GM21528 (cell line): ENCODE results near the gene ZSCAN26.
"Not testable (repeated sequence)": the region's sequence is repeated elsewhere in the genome, so short reads cannot be mapped to it uniquely, and the experiment has no call there.

Source experiments
- ATAC-seq: cut with Tn5 transposase; IDR thresholded peaks from one replicate; pipeline ENCODE4 v1.9.1; 2021; ENCODE audit warnings: mild to moderate bottlenecking, moderate library complexity; ENCODE audit not compliant: unreplicated experiment, low FRiP score

ZSCAN26 gene

DNA sequence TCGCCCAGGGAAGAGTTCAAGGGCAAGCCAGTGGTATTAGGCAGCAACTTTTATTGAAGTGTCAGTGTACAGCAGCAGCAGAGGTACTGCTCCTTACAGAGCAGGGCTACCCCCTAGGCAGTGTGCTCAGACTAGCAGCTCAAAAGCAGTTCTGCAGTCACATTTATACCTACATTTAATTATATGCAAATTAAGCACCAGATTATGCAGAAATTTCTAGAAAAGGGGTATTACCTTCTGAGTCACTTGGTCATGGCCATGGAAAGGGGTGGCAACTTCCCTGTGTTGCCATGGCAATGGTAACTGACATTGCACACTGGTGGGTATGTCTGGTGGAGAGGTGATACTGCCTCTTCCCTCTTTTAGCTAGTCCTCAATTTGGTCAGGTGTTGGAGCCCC is 12.8 kb upstream of the ZSCAN26 start:
- no peak for ATAC-seq

DNA sequence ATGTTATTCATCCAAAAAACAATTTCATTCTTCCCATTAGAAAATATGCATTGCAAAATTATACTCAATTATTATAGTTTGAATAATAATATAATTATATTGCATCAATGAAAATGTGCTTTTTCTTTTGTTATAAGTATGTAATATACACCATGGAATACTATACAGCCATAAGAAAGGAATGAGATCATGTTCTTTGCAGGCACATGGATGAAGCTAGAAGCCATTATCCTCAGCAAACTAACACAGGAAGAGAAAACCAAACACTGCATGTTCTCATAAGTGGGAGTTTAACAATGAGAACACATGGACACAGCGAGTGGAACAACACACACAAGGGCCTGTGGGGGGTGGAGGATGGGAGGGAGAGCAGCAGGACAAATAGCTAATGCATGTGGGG is 9.9 kb upstream of the ZSCAN26 start:
- ATAC-seq = no peak

DNA sequence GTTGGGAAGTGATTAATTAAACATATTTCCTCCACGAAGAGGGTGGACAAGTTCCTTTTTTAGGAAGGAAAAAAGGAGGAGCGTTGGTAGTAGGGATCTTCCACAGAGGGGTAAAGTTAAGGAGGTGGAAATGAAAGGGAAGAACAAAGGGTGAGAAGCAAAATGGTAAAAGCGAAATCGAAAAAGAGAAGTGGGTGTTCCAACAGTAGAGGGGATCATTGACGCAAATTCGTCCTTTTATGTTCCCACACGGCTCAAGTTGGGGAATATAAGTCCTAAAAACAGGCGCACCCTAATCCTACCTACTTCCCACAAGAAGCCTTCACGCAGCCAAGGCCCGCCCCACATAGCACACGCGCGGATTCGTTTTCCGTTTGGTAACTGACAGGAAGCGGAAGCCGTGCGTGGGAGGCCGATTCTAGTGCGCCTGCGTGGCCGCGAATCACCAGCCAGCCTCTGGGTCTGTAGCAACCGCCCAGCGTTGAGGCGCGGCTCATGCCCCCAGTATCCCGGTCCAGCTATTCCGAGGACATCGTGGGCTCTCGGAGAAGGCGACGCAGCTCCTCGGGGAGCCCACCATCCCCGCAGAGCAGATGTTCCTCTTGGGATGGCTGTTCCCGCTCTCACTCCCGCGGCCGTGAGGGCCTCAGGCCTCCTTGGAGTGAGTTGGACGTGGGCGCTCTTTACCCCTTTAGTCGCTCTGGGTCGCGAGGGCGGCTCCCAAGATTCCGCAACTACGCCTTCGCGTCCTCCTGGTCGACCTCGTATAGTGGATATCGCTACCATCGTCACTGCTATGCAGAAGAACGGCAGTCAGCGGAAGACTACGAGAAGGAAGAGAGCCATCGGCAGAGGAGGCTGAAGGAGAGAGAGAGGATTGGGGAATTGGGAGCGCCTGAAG is 7.8 kb upstream of the ZSCAN26 start, which contains the start of gene NKAPL:
Gene NKAPL, plus strand, starts transcription at position 421 of the 901 bp plus-strand sequence. Its CDS starts 75 bp downstream, at position 496.
- ATAC-seq = no peak

DNA sequence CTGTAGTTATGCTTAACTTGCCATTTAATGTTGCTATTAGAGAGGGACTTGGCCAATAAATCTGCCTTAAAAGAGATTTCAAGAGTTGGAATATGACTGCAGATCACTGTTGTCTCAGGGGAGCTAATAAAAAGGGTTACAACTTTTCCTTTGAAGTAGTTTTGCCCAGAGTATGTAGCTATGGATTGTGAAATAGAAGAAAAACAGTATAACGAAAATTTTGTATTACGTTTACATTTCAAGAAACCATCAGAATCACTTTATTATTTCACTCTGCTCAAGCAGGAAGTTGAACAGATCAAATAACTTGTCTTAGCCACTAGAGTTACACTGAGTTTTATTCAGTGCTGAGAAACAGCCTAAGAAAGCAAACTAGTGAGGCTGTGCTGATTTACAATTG is 3.0 kb upstream of the ZSCAN26 start:
- ATAC-seq = no peak

DNA sequence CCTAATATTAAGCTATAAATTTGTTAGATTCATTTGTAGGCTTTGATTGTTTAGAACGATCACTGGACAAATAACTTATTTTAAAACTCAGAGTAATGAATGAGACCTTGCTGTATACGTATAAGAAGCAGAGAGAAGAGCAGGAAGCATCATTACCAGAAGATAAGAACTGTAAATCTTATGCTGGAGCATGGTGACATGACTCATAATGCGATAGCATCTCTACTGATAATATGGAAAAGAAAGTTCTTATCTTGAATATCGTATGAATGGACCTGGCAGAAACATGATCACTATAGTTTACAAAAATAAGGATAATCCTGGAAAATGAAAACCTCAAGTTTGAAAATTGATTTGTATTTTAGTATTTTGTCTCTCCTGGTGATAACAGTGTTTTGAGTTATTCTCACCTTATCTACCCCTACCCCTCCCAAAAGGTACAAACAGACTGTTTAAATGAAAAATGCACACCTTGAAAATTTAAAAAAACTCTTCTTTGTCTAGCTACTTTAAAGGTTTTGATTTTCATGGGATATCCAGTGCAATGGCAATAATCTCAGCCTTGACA is 2.0 kb upstream of the ZSCAN26 start:
- ATAC-seq = no peak

DNA sequence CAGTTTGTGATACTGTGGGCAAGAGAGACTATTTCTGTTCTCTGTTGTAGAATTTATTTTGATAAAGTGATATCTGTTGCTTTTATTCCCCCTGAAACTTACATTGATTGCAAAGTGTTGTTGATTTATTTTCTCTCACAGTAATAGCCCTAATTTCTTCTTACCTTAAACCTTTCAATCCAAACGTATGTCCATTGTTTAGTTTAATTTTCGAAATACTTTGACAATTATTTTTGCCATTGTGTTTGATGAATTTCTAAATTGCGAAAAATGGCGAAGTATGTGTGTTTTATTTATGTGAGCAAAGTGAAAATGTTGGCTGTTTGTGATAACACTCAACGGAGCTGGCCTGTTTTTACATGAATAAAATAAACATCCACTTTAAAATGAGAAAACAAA is 381 bp upstream of the ZSCAN26 start:
- no peak for ATAC-seq

DNA sequence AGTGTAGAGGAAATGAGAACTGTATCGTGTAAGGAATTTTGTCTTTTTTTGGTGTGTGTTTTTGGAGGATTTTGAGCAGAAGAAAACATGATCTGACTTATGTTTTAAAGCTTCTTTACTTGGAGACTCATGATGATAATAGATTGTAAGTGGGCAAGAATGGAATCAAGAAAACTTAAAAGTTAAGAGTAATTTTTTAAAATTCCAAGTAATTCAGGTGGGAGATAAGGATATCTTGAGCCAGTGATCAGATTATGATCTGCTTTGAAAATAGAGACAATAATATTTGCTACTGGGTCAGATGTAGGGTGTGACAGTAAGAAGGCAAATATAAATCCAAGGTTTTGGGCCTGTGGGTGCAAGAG is 734 bp downstream of the ZSCAN26 start:
- no peak for ATAC-seq

DNA sequence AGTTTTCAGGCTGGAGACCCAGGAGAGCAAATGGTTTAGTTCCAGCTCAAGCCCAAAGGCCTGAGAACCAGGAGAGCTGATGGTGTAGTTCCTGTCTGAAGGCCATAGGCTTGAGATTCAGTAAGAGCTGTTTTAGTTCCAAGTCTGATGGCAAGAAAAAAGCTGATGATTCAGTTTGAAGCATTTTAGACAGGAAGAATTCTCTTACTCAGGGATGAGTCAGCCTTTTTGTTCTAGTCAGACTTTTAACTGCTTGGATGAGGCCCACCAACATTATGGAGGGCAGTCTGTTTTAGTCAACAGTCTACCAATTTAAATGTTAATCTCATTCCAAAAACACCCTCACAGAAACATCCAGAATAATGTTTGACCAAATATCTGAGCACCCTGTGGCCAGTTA is 2.5 kb downstream of the ZSCAN26 start:
- no peak for ATAC-seq

DNA sequence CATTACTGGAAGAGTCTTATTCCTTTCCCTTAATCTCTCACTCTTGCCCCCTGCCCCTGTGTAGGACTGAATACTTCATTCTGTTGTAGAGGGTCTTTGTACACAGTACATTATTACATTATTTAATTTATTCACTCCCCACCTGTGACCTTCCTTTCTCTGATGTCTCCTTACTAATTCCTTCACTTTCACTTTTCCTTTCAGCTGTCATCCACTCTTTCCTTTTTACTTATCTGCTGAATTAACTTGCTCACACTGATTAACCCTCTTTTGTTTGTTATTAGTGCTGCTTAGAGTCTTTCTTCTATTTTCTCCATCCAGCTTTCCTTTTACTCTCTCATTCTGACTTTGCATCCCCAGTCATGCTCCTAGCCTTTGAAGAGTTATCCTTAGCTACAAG is 7.9 kb downstream of the ZSCAN26 start:
- ATAC-seq = no peak

DNA sequence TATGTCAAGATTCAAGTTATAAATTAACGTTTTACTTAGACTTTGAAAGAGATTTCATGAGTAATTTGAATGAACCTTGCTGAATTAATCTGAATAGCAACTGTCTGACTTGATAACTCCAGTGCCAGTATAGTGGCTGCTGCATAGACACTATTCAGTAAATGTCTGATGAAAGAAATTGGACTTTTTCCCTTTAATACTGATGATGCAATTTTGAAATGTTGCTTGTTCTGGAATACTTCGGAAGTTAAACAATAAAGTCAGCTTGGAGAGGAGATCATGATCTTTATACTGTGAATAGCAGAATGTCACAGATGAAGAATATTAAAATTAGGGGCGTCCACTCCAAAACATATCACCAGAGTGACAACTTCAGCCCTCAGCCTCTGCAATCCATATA is 10.8 kb downstream of the ZSCAN26 start:
- ATAC-seq = no peak

DNA sequence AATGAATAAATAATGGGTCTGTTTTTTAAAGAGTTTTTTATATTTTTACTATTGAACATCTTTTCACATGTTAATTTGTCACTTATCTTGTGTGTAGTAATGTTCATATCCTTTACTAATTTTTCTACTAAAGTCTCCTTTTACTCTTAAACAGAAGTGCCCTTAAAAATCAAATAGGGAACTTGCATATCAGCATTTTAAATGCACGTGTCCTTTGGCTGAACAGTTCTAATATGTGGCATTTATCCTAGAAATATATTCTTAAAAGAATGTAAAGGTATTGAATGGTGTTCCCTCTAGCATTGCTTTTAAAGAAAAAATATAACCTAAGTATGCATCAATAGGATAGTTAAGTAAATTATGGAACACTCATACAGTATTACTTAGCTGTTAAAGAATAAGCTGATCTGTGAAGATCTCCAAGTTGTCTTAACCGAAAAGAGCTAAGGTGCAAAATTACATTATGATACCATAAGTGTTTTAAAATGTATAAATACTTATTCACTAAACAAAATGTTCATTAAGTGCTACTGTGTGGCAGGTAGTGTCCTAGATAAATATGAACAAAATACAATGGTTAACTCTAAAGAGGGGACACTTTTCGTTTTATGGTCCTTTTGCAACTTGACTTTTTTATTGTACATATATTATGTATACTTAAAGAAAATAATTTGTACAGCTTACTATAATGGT is 13.8 kb downstream of the ZSCAN26 start:
- ATAC-seq = no peak

DNA sequence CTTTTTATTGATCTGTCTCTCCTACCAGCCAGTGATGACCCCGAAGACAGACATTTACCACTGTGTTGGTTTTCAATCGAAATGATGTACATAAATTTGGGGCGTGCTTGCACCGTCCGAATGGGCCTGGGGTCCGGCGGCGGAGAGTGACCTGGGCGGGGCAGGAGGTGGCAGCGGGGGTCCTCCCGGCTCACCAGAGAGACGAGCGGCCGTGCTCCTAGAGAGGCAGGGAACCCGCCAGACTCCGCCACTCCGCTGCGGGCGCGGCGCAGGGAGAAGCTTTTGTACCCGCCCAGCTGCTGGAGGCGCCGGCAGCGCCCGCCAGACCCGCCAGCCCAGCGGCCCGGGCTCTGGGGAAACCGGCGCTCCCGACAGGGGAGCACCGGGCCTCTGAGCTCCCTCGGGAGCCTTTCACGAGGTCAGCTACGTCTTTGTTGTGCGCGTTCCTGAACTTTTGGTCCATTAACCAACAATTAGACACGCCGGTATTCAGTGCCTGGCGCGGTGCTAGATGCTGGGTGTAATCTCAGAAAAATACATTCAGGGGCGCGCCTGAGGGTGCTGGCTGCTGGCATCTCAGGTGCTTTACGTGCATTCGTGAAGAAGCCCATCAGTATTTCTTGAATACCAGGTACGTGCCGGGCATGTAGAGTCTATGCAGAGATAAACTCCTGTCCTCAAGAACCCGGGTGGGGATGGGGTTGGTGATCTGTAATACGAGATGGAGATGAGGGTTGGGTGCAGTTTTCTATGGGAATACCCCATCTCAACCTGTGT is 14.5 kb downstream of the ZSCAN26 start, which contains the start of gene PGBD1:
Gene PGBD1, plus strand, starts transcription at position 285 of the 777 bp plus-strand sequence. CDS start 2,242 bp downstream, outside the sequence.
- peak; percentile 75 for ATAC-seq

DNA sequence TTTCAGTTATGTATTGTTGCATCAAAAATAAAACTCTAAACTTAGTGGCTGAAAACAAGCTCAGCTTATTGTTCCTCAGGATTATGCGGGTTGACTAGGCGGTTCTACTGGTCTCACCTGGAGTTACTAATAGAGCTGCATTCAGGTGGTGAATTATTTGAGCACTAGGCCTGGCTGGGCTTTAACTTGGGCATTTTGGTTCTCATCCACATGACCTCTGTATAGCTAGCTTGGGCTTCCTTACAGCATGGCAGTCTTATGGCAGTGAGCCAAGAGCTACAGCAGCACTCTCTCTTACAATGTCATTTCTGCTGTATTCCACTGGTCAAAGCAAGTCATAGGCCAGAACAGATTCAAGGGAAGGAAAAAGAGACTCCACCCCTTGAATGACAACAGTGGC is 16.0 kb downstream of the ZSCAN26 start:
- ATAC-seq = no peak

DNA sequence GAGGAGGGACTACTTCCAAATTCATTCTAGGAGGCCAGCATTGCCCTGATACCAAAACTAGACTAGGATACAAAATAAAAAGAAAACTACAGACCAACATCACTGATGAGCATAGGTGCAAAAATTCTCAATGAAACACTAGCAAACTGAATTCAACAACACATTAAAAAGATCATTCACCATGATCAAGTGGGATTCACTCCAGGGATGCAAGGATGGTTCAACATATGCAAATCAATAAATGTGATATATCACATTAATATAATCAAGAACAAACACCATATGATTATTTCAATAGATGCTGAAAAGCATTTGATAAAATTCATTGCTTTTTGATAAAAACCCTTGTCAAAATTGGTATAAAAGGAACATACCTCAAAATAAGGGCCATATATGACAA is 24.6 kb downstream of the ZSCAN26 start:
- ATAC-seq = no peak

DNA sequence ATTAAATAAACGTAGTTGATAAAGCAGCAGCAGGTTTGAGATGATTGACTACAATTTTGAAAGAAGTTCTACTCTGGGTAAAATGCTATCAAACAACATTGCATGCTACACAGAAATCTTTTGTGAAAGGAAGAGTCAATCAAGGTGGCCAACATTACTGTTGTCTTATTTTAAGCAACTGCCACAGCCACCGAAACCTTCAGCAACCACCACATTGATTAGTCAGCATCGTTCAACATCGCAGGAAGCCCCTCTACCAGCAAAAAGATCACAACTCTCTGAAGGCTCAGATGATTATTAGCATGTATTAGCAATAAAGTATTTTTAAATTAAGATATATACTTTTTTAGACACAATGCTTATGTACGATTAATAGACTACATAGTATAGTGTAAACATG is 28.4 kb downstream of the ZSCAN26 start:
- no peak for ATAC-seq

DNA sequence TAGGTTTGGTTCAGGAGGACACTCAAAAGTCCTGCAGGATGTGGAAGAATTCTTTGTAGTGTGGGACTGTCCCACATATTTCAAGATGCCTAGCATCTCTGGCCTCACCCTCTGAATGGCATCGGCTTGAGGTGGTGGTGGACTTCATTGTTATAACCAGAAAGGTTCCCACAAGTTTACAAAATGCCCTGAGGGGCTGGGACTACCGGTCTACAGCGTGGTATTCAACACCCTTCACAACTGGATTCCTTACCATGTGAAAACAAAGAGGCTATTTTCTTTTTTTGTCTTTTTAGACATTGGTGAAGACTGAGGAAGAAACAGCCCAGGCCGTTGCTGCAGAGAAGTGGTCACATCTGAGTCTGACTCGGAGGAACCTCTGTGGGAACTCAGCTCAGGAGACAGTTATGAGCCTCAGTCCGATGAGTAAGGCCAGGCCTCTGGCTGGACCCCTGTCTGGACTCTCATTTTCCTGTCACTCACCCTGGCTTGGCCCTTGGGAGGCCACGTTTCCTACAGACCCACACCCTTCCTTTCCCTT is 29.6 kb downstream of the ZSCAN26 start:
- no peak for ATAC-seq

DNA sequence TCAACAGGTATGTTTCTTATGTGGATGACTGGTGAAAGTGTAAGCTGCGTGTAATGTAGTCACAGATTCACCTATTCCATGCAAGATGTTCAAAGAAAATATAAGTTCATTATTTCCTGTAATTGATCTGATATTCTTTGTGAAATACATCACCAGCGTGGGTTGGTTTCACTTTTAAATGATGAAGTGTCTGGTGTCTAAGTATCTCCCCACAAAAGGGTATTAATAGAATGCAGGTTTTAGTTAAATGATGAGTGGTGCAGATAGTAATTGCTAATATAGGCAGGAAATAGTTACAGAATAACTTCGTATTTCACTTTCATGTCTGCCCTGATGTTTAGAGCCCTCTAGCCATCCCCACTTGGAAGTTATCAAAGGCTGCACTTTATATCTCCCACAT is 36.6 kb downstream of the ZSCAN26 start:
- ATAC-seq = peak; percentile 81

DNA sequence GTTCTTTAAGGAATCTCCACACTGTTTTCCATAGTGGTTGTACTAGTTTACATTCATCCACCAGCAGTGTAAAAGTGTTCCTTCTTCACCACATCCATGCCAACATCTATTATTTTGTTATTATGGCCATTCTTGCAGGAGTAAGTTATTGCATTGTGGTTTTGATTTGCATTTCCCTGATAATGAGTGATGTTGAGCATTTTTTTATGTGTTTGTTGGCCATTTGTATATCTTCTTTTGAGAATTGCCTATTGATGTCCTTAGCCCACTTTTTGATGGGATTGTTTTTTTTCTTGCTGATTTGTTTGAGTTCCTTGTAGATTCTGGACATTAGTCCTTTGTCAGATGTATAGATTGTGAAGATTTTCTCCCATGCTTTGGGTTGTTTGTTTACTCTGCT is 39.4 kb downstream of the ZSCAN26 start:
- not testable (repeated sequence) for ATAC-seq

DNA sequence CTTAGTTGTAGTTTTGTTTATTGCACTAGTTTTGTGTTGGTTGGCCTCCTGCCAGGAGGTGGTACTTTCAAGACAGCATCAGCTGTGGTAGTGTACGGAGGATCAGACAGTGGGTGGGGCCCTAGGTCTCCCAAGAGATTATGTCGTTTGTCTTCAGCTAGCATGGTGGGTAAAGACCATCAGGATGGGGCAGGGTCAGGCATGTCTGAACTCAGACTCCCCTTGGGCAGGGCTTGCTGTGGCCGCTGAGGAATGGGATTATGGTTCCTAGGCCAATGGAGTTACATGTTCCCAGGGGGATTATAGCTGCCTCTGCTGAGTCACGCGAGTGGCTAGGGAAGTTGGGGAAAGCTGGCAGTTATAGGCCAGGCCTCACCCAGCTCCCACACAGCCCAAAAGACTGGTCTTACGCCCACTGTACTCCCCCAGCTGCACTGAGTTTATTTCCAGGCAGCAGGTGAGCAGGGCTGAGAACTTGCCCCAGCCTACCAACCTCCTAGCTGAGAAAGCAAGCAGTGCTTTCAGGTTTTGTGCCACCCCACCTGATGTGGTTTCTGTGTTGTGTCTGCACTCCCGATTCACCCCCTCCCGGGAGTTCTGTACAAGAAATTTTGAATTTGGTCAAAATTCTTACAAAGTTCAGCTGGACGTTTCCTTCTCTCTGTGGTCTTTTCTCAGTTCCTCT is 44.3 kb downstream of the ZSCAN26 start:
- ATAC-seq = no peak

DNA sequence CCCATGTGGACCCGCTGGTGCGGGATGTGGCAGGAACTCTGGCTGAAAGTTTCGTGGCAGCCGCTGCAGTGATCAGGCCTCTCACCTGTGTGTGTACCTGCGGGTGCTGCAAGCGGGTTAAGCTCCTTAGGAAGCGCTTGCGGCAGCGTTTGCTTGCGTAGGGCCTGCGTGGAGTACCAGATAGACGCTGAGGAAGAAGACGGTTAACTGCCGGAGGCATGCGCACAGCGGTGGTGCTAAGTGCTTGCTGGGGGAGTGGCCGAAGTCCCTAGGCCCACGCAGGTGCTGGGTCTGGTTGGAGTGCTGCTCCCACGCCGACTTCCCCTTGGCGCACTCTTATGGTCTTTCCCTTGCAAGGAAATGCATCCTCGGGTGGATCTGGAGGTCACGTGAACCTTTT is 46.0 kb downstream of the ZSCAN26 start:
- no peak for ATAC-seq
